Measurements from ENCODE around the gene FXYD7. TPM values are rescaled to one million over a fixed set of nuclear protein-coding genes. Genes with fewer than 3 reads are reported as not detected.
A peak's percentile ranks its signal among the peaks of the same experiment; 100 is the strongest.
"Not testable (repeated sequence)": the region's sequence is repeated elsewhere in the genome, so short reads cannot be mapped to it uniquely, and the experiment has no call there.

The FXYD7 gene
- total RNA-seq, 1 donor from 2014 or later, result not detected

DNA sequence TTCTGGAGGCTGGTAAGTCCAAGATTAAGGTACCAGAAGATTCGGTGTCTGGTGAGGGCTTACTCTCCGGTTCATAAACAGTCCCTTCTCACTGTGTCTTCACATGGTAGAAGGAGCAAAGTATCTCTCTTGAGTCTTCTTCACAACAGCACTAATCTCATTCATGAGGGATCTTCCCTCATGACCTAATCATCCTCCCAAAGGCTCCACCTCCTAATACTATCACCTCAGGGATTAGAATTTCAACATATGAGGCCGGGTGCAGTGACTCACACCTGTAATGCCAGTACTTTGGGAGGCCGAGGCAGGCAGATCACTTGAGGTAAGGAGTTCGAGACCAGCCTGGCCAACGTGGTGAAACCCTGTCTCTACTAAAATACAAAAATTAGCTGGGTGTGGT is 53.8 kb downstream of the FXYD7 start:
- intact Hi-C loops (cut with micrococcal nuclease); H3K9me3 Mint-ChIP-seq; H3K36me3 Mint-ChIP-seq (ENCODE audit: low read depth); H3K27ac Mint-ChIP-seq; H3K27me3 Mint-ChIP-seq (ENCODE audit: low read depth); DNase-seq (ENCODE audit: low spot score); H3K4me1 Mint-ChIP-seq (ENCODE audit: low read depth); H3K4me3 Mint-ChIP-seq (ENCODE audit: low read depth): not testable (repeated sequence)

DNA sequence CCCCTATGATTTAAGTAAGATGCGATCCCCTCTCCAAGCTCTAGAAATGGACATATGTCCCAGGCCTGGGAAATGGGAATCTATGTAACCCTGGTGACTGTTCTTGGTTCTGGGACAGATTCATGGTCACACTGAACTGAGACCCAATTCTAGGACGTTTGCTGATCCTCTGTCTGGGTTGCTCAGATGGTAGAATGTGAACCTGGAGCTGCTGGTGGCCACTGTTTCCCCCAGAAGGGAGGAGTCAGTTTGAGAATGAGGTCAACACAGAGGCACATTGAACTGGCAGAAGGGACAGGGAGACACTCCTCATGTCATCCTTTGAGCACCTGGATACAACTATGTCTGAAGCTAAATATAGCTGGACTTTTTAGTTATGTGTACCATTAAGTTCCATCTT is 56.4 kb downstream of the FXYD7 start:
- H3K9me3 Mint-ChIP-seq, result no peaks in the 10 kb centered on the region
- intact Hi-C loops (cut with micrococcal nuclease), result no loop called here
- peaks cover 2% of the 10 kb centered on the region for H3K27me3 Mint-ChIP-seq (ENCODE audit: low read depth)
- no peak overlapping the region for H3K4me3 Mint-ChIP-seq (ENCODE audit: low read depth)
- H3K36me3 Mint-ChIP-seq (ENCODE audit: low read depth), result no peaks in the 10 kb centered on the region
- no peak for DNase-seq (ENCODE audit: low spot score)
- peaks cover 17% of the 10 kb centered on the region for H3K4me1 Mint-ChIP-seq (ENCODE audit: low read depth)
- H3K27ac Mint-ChIP-seq, result no peak overlapping the region

GRCh38 chr19:35202722-35203688 is 60.0 kb downstream of the FXYD7 start:
- intact Hi-C loops (cut with micrococcal nuclease), result no loop called here
- Mint-ChIP-seq H3K27ac (peak overlapping the region; percentile 54), H3K36me3 (ENCODE audit: low read depth) (peaks cover 2% of the 10 kb centered on the region), H3K4me1 (ENCODE audit: low read depth) (peaks cover 47% of the 10 kb centered on the region), H3K9me3 (peaks cover 2% of the 10 kb centered on the region), H3K4me3 (ENCODE audit: low read depth) (no peak overlapping the region), H3K27me3 (ENCODE audit: low read depth) (peaks cover 2% of the 10 kb centered on the region)
- DNase-seq (ENCODE audit: low spot score), result no peak

Other genes with a start within 250 kb of the FXYD7 start
- gene ZNF30, start 216.4 kb upstream of the FXYD7 start, total RNA-seq, result 3.3 and 3.5 TPM in 2 replicates
- 9.9 and 10.0 TPM in 2 replicates for gene ZNF792, start 179.0 kb upstream of the FXYD7 start, total RNA-seq
- 260 TPM in 2 replicates for gene GRAMD1A, start 142.9 kb upstream of the FXYD7 start, total RNA-seq
- 2.7 and 3.6 TPM in 2 replicates for gene SCN1B, start 112.8 kb upstream of the FXYD7 start, total RNA-seq
- 0.07 and 0.11 TPM in 2 replicates for gene HPN, start 101.5 kb upstream of the FXYD7 start, total RNA-seq
- gene FXYD3, start 27.4 kb upstream of the FXYD7 start, total RNA-seq, result not detected in 2 replicates
- gene LGI4, start 8.2 kb upstream of the FXYD7 start, total RNA-seq, result 0.27 TPM in 1 of 2 replicates, not detected in the other
- 0.71 TPM in 1 of 2 replicates, not detected in the other for gene FXYD1, start 4.4 kb upstream of the FXYD7 start, total RNA-seq
- gene FXYD5, start 11.5 kb downstream of the FXYD7 start, total RNA-seq, result 257 and 271 TPM in 2 replicates
- not detected in 2 replicates for gene FAM187B, start 85.5 kb downstream of the FXYD7 start, total RNA-seq
- gene LSR, start 105.7 kb downstream of the FXYD7 start, total RNA-seq, result 0.30 and 1.0 TPM in 2 replicates
- 135 and 142 TPM in 2 replicates for gene USF2, start 125.7 kb downstream of the FXYD7 start, total RNA-seq
- gene HAMP, start 139.3 kb downstream of the FXYD7 start, total RNA-seq, result 0.25 and 0.37 TPM in 2 replicates
- 0.32 and 0.37 TPM in 2 replicates for gene MAG, start 148.9 kb downstream of the FXYD7 start, total RNA-seq
- gene CD22, start 185.9 kb downstream of the FXYD7 start, total RNA-seq, result 4.0 and 5.5 TPM in 2 replicates
- 0.09 and 0.21 TPM in 2 replicates for gene FFAR1, start 204.6 kb downstream of the FXYD7 start, total RNA-seq
- gene FFAR3, start 215.2 kb downstream of the FXYD7 start, total RNA-seq, result 0.92 and 1.2 TPM in 2 replicates
- gene GPR42, start 227.8 kb downstream of the FXYD7 start, total RNA-seq, result 0.18 and 0.51 TPM in 2 replicates